Measurements from ENCODE around the gene EGFL6.
"Not testable (repeated sequence)": the region's sequence is repeated elsewhere in the genome, so short reads cannot be mapped to it uniquely, and the experiment has no call there.

EGFL6 gene

DNA sequence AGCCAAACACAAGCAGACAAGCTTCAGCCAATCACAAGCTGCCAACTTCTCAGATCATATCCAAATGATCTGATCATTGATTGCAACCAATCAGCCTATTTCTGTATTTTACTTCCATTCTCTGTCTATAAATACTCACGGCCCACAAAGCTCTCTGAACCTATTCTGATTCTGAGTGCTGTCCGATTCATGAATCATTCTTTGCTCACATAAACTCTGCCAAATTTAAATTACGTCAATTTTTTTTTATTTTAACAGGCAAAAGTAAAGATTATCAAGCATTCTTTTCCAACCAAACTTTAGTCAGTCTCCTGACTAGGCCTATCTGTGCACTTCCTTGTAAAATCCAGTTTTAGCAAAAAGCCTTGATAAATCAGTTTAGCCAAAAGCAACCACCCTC is 81.7 kb downstream of the EGFL6 start:
- no peak overlapping the region for H3K27ac ChIP-seq
- no peak for DNase-seq (ENCODE audit: low read depth, low spot score)

DNA sequence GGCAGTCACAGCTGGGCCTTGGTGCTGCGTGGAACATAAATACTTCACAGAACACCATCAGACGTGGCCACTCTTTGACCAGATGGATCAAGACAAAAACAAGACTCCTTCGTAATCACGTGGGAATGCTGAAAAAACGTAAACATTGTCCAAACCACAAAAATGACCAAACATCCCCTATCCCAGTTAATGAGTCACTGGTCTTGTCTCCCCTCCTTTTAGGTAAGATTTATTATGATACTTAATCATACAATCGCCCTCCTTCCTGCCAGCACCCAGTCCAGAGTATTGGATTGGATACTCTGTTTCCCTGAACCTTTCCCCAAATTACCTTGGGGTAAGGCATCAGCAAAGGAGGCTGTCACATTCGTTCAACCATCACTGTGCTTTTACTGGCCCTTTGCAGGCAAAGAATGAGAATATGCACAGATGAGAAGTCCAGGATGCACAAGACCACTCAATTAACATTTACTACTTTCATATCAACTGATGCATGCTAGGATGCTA is 82.9 kb downstream of the EGFL6 start:
- DNase-seq (ENCODE audit: low read depth, low spot score), result no peak

DNA sequence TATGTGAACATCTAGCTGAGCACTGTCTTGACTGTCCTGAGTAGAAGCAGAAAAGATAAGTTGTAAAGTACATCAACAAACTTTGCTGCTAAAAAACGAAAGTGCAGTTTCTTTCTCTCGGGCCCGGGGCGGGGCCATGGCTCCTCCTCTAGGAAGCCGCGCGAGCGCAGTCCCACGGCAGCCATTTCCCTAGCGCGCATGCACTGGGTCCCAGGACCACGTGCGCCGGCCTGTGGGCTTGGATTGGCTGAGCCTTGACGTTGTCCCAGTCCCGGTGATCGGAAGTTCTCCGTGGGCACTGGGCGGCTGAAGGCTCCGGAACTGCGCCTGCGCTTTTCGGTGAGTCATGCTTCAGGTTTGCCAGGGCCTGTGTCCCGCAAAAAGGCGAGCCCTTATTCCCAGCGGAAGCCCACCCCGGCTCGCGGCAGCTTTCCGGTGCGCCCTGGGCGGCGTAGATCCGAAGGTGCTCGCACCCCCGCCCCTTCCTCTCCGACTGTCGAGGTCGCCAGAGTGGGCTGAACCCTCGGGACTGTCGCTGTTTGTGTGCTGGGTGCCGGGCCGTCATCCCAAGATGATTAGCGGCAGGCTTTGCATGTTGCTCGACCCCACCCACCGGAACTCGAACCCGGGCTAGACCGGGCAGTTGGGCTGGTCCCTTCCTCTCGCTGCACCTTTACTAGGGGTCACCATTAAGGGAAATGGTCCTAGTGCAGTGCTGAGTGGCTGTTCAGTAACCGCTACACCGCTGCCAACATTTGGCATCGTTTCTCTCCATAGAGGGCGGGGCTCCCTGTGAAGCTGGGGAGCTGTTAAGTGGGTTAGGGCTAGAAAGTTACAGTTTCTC is 83.7 kb downstream of the EGFL6 start, which contains the start of gene TCEANC:
Gene TCEANC (plus strand): TSS at position 292 of the 844 bp plus-strand sequence. CDS start 9,368 bp downstream, outside the sequence.
- H3K27ac ChIP-seq, result peak within 1 kb of the TSS; percentile 89
- DNase-seq (ENCODE audit: low read depth, low spot score), result peak; percentile 74

More for the DNA sequence above, 82.9 kb downstream of the EGFL6 start:
- H3K27ac ChIP-seq, result peak overlapping the region; percentile 89

DNA sequence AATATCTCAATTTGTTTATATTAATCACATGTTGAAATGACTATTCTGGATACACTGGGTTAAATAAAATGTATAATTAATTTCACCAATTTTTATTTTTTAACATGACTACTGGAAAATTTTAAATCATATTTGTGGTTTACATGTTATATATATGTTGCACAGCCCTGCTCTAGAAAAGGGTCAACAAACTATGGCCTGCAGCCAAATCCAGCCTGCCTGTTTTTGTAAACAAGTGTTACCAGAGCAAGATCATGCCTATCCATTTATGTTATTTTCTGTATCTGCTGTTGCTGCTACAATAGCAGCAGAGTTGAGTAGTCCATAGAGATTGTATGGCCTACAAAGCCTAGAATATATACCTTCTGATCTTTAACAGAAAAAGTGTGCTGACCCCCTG is 84.7 kb downstream of the EGFL6 start:
- peak overlapping the region; percentile 89 for H3K27ac ChIP-seq
- DNase-seq (ENCODE audit: low read depth, low spot score), result no peak

DNA sequence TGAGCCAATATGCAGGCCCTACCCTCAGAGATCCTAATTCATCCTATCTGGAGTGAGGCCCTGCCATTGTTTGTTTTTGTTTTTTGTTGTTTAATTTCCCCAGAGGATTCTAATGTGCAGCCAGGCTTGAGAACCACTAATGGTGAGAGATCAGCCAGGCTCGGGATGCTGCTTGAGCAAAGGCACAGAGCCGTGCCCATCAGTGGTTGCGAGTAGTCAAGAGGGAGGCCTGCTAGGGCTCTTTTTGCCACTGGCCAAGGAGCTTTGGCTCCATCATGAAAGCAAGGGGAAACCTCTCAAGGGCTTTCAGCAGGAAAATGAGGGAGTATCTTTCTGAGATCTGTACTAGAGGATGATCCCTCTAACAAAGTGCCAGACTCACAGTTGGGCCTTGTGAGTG is 86.3 kb downstream of the EGFL6 start:
- no peak for DNase-seq (ENCODE audit: low read depth, low spot score)
- H3K27ac ChIP-seq, result no peak overlapping the region

DNA sequence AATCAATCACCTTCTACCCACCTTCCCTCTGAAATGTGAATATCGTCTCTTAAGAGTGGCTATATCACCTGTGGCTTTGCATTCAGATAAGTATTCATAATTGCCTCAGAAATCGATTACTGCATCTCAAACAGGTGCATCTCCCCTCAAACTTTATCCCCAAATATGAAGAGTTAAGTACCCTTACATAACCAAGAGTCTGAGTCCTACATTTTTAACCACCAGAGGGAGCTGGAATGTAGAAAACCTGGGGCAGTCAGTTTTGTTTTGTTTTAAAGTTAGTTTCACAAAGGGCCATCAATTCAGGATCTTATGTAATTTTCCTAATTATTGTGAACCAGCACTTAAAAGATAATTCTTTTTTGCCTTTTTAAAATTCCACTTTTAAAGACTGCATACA is 89.2 kb downstream of the EGFL6 start:
- no peak for DNase-seq (ENCODE audit: low read depth, low spot score)
- peak overlapping the region; percentile 85 for H3K27ac ChIP-seq

DNA sequence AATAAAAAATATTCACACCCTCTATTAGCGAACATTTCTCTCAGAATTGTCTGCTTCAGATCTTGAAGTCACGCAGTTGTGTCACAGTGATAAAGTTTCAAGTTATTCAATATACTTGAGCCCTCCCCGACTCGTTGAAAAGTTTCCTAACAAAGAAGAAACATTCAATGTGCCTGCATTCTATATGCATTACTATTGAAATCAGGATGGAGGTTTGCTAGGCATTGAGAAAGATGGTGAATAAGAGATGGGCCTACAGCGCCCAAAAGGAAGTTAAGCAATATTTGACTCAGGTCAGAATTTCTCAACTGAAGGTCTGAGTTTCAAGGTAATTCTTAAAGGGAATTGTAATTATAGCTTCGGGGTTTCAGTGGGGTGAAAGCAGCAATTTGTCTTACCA is 89.7 kb downstream of the EGFL6 start:
- peak overlapping the region; percentile 85 for H3K27ac ChIP-seq
- no peak for DNase-seq (ENCODE audit: low read depth, low spot score)

DNA sequence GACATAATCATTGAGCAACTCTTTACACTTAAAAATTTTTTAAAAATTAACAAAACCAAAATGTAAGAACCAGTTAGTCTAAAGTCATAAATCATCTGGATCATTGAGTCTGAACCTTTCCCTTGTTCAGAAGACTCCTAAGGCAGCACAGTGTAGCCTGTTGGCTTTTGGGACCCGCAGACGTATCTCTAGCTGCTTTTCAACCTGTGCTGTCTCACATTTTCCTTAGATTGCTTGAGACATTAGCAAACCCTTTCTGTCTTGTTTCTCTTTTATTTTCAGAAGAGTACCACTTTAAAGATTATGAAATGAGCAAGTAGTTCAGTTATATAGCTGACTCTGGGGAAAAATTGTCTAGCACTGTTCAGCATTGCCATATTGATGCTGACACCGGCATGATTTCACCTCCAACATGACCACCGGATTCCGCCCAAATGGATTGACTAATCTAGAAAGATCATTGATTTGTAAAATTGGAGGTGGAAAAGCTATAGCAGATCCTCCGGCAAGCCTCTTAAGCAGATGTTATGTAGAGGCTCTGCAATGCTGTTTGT is 92.4 kb downstream of the EGFL6 start:
- no peak for DNase-seq (ENCODE audit: low read depth, low spot score)
- no peak overlapping the region for H3K27ac ChIP-seq

DNA sequence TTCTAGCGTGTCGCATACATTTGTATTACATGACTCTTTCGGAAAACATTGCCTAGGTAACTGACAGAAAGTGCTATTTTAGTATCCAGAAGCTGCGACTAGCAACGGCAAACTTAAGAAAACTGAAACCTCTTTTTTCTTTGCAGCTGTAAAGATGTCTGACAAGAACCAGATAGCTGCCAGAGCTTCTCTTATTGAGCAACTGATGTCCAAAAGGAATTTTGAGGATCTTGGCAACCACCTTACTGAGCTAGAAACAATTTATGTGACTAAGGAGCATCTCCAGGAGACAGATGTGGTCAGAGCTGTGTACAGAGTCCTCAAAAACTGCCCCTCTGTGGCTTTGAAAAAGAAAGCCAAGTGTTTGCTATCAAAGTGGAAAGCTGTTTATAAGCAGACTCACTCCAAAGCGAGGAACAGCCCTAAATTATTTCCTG is 93.0 kb downstream of the EGFL6 start:
- DNase-seq (ENCODE audit: low read depth, low spot score), result no peak
- no peak overlapping the region for H3K27ac ChIP-seq

DNA sequence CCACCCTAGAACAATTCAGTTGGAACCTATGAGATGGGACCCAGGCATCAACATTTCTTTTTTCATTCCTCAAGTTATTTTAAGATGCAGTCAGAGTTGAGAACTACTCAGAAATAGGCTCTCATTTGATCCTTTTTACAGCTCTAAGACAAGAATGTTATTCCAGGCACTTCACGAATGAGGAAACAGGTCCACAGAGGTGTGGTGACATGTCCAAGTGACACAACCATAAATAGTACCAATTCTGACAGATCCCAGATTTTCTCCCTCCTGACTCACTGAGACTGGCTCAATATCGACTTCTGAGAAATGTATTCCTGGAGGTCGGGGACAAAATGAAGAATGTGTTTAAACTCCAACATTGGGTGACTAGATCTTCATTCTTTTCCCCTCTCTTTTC is 94.6 kb downstream of the EGFL6 start:
- H3K27ac ChIP-seq, result peak overlapping the region; percentile 32
- DNase-seq (ENCODE audit: low read depth, low spot score), result no peak

DNA sequence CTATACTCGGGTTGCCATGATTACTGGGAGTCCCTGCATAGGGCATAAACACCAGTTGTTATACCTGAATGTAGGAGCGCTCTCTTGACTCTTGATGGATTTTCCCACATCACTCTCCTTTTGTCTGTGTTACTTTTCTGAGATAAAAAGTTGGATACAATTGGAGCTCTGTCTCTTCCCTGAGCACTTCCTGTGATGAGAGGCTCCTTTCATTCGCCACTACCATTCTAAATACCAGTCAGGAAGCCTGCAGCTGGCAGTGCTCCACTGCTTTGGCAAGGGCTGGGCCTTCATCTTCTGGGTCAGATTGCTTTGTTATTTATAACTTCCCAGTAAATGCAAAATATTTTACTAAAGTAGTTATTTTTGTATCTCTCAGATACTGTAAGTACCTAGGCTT is 97.4 kb downstream of the EGFL6 start:
- DNase-seq (ENCODE audit: low read depth, low spot score), result no peak
- H3K27ac ChIP-seq, result no peak overlapping the region

DNA sequence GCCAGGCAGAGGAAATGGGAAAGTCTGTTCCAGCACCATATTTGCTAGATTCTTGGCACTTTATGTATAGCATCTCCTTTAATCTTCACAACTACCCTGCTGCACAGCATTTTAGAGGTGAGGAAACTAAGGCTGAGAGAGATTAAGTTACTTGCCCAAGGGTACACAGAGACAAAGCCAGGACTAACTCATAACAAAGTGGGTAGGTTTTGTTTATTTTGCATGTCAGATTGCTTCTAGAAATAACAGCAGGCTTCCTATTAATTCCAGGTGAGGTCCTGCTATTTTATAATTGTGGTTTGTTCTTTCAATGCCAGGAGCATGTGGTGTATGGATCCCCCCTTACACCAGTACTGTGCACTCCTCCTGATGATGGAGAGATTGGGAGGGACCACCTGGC is 98.5 kb downstream of the EGFL6 start:
- peak overlapping the region; percentile 62 for H3K27ac ChIP-seq
- no peak for DNase-seq (ENCODE audit: low read depth, low spot score)

DNA sequence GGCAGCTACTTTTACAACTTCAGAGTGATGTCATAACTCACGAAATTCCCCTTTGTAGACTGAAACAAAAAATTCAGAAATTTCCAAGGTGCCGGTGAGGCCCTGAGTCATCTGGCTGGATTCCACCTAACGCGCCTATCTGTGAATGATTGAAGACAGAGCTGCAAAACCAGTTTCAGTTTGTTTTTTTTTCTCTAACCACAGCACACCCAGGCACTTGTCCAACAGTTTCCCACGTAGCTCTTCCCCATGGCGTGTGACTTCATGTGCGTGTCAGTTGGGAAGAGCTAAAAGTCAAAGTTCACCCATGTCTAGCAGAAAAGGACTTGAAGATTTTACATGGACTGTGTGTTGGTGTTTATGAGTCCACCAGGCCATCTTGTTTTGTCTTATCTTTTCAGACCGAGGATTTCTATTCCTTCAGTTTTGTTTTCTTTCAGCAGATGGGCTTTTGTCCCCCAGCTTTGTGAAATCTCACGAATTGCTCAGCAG is 99.9 kb downstream of the EGFL6 start:
- DNase-seq (ENCODE audit: low read depth, low spot score), result peak; percentile 83
- H3K27ac ChIP-seq, result peak overlapping the region; percentile 62

DNA sequence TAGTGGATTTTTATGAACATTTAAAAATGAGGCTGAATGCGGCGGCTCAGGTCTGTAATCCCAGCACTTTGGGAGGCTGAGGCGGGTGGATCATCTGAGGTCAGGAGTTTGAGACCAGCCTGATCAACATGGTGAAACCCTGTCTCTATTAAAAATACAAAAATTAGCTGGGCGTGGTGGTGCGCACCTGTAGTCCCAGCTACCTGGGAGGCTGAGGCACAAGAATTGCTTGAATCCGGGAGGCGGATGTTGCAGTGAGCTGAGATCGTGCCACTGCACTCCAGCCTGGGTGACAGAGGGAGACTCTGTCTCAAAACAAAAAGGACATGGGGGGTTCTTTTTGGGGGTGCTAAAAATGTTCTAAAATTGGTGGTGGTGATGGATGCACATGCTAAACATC is 100.4 kb downstream of the EGFL6 start:
- not testable (repeated sequence) for DNase-seq (ENCODE audit: low read depth, low spot score)
- H3K27ac ChIP-seq, result peak overlapping the region; percentile 62

DNA sequence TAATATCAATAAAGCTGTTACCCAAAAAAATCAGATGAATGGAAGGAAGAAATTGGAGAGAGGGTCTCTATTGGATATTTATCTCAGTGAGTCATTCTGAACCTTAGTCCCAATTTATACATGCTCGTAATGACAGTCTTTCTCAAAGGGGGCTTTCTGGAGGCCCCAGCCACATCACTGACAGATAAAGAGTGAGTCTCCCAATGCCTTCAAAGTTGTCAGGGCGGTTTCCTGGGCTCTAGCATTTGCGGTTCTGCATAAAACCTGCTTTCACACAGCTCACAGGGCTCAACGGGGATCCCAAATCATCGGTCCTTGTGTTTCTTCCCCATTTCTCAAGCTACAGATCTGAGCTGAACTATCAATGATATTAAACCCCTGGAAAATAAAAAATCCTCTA is 100.8 kb downstream of the EGFL6 start:
- H3K27ac ChIP-seq, result no peak overlapping the region
- no peak for DNase-seq (ENCODE audit: low read depth, low spot score)

DNA sequence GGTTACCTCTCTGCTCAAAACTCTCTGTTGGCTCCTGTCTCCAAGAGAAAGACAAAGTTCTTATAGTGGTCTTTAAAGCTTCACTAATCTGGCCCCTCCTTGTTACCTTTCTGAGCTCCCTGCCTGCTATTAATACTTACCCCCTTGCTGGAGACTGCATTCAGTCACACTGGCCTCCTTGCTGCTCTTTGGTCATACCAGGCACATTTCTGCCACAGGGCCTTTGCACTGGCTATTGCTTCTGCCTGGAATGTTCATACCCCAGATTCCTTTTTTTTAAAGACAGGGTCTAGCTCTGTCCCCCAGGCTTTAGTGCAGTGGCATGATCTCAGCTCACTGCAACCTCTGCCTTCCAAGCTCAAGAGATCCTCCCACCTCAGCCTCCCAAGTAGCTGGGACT is 103.6 kb downstream of the EGFL6 start:
- no peak for DNase-seq (ENCODE audit: low read depth, low spot score)
- H3K27ac ChIP-seq, result no peak overlapping the region

DNA sequence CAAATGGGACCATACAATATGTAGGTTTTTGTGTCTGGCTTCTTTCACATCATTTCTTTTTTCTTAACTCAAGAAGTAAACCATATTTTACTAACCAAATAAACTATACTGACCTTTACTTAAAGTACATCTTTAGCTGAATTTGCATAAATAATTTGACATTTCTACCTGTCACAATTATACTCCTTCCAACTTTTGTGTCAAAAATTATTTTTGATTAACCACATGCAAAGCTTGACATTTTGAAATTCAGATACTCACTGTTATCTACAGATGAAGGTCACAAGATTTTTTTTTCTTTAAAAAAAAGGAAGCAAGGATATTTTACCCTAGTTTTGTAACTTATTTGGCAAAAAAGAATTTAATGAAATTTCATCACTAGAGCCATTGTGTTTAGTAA is 107.5 kb downstream of the EGFL6 start:
- H3K27ac ChIP-seq, result no peak overlapping the region
- DNase-seq (ENCODE audit: low read depth, low spot score), result no peak

DNA sequence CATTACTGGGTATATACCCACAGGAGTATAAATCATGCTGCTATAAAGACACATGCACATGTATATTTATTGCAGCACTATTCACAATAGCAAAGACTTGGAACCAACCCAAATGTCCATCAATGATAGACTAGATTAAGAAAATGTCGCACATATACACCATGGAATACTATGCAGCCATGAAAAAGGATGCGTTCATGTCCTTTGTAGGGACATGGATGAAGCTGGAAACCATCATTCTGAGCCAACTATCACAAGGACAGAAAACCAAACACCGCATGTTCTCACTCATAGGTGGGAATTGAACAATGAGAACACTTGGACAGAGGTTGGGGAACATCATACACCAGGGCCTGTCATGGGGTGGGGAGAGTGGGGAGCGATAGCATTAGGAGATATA is 110.3 kb downstream of the EGFL6 start:
- H3K27ac ChIP-seq; DNase-seq (ENCODE audit: low read depth, low spot score): not testable (repeated sequence)

DNA sequence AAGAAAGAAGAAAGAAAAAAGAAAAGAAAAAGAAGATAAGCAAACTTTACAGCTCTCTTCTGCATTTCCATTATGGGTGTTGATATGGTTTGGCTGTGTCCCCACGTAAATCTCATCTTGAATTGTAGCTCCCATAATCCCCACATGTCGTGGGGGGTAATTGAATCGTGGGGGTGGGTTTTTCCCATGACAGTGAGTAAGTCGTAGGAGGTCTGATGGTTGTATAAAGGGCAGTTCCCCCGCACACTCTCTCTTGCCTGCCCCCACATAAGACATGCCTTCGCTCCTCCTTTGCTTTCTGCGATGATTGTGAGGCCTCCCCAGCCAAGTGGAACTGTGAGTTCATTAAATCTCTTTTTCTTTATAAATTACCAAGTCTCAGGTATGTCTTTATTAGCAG is 112.2 kb downstream of the EGFL6 start:
- no peak overlapping the region for H3K27ac ChIP-seq
- DNase-seq (ENCODE audit: low read depth, low spot score), result no peak

Data from epithelial cell of prostate (primary cell).